Activated naive CD8-positive, alpha-beta T cell treated with anti-CD3 and anti-CD28 coated beads for 36 hours (primary cell): ENCODE results near the gene CCDC91. TPM values are rescaled to one million over a fixed set of nuclear protein-coding genes. Genes with fewer than 3 reads are reported as not detected.
A peak's percentile ranks its signal among the peaks of the same experiment; 100 is the strongest.
"Not testable (repeated sequence)": the region's sequence is repeated elsewhere in the genome, so short reads cannot be mapped to it uniquely, and the experiment has no call there.

Source experiments
- DNase-seq: peaks from one replicate; pipeline ENCODE4 v3.0.0; 2021
- H3K27ac Mint-ChIP-seq: one replicate; pipeline ENCODE4 v1.8.0; 2022; ENCODE audit warnings: mild to moderate bottlenecking, moderate library complexity, mixed read lengths
- H3K27me3 Mint-ChIP-seq: one replicate; pipeline ENCODE4 v1.8.0; 2022; ENCODE audit warnings: mild to moderate bottlenecking, mixed read lengths
- H3K36me3 Mint-ChIP-seq: one replicate; pipeline ENCODE4 v1.8.0; 2021; ENCODE audit warnings: mild to moderate bottlenecking, mixed read lengths
- H3K4me1 Mint-ChIP-seq: one replicate; pipeline ENCODE4 v1.8.0; 2021; ENCODE audit warnings: mixed read lengths
- H3K4me3 Mint-ChIP-seq: one replicate; pipeline ENCODE4 v1.8.0; 2022; ENCODE audit warnings: mild to moderate bottlenecking, moderate library complexity, mixed read lengths
- H3K9me3 Mint-ChIP-seq: one replicate; pipeline ENCODE4 v1.8.0; 2022; ENCODE audit warnings: mixed read lengths
- total RNA-seq, 2 experiments: library from RNA; stranded (reverse); gene quantifications; one replicate each; pipeline ENCODE4 v1.2.3, GENCODE V29; 2021

CCDC91 gene
- total RNA-seq, 2 experiments from 2014 or later = 18.7 to 24.1 TPM

DNA sequence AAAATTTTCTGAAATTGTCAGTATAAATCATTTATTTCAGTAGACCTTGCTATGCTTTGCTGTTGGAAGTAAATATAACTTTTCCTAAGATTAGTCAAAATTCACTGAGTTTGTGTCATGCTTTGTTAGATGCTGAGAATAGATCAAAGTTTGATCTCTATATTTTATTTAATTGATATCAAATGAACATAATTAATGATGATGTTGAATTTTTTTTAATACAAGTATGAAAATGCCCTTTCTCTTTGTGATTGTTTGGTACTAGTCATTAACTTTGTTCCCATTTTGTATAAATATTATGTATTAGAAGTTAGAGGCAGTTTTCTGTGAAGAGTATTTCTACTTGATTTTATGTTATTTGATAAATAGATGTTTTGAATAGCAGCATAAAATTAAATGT is 45.7 kb downstream of the CCDC91 start:
- DNase-seq = no peak
- no peaks in the 10 kb centered on the region for H3K27me3 Mint-ChIP-seq
- H3K36me3 Mint-ChIP-seq = peaks cover 23% of the 10 kb centered on the region
- no peak overlapping the region for H3K4me3 Mint-ChIP-seq
- peaks cover 41% of the 10 kb centered on the region for H3K4me1 Mint-ChIP-seq
- peaks cover 3% of the 10 kb centered on the region for H3K9me3 Mint-ChIP-seq
- no peak overlapping the region for H3K27ac Mint-ChIP-seq

DNA sequence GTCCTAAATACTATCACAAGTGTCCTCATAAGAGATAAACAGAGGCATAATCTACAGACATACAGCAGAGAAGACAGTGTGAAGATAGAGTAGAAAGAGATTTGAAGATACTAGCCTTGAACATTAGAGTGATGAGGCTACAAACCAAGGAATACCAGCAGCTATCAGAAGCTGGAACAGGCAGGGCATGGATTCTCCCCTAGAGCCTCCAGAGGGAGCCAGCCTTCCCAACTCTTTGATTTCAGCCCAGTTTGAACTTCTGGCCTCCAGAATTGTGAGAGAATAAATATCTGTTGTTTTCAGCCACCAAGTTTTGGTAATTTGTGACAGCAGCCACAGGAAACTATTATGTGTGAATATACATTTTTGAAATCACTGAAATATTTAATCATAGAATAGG is 47.2 kb downstream of the CCDC91 start:
- Mint-ChIP-seq H3K4me1 (peaks cover 37% of the 10 kb centered on the region), H3K9me3 (peaks cover 5% of the 10 kb centered on the region), H3K36me3 (peaks cover 25% of the 10 kb centered on the region), H3K27ac (no peak overlapping the region), H3K4me3 (no peak overlapping the region), H3K27me3 (no peaks in the 10 kb centered on the region)
- no peak for DNase-seq

DNA sequence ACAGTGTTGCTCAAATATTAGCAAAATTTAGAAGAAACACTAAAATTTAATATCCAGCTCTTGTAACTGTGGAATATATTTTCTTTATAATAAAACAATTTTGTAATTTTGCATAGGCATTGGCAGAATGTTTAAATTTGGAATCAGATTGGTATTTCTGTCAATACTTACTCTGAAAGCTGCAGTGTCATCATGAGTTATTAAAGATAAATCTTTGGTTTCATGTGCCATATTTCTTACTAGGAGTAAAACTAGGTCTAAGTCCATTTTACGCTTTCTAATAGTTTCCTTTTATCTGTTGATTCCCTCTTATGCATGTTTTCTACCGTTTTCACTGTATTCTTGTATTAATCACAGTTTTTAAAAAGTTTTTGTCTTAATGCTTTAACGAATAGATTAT is 49.7 kb downstream of the CCDC91 start:
- no peaks in the 10 kb centered on the region for H3K27me3 Mint-ChIP-seq
- no peak overlapping the region for H3K27ac Mint-ChIP-seq
- peaks cover 3% of the 10 kb centered on the region for H3K9me3 Mint-ChIP-seq
- peaks cover 33% of the 10 kb centered on the region for H3K36me3 Mint-ChIP-seq
- no peak overlapping the region for H3K4me3 Mint-ChIP-seq
- peaks cover 26% of the 10 kb centered on the region for H3K4me1 Mint-ChIP-seq
- DNase-seq = no peak

- Mint-ChIP-seq H3K27me3 (no peaks in the 10 kb centered on the region), H3K4me3 (no peak overlapping the region), H3K9me3 (peaks cover 3% of the 10 kb centered on the region), H3K4me1 (peaks cover 18% of the 10 kb centered on the region), H3K27ac (no peak overlapping the region), H3K36me3 (peaks cover 29% of the 10 kb centered on the region)
- no peak for DNase-seq
Observed at GRCh38 chr12:28240853-28241252, 50.6 kb downstream of the CCDC91 start.

GRCh38 chr12:28242129-28242495 is 51.9 kb downstream of the CCDC91 start:
- no peak for DNase-seq
- Mint-ChIP-seq H3K36me3 (peaks cover 34% of the 10 kb centered on the region), H3K4me1 (peaks cover 17% of the 10 kb centered on the region), H3K27ac (no peak overlapping the region), H3K27me3 (no peaks in the 10 kb centered on the region), H3K9me3 (peaks cover 5% of the 10 kb centered on the region), H3K4me3 (no peak overlapping the region)

- Mint-ChIP-seq H3K36me3 (peaks cover 29% of the 10 kb centered on the region), H3K4me3 (no peak overlapping the region), H3K9me3 (peaks cover 5% of the 10 kb centered on the region), H3K27me3 (no peaks in the 10 kb centered on the region), H3K27ac (no peak overlapping the region), H3K4me1 (peaks cover 15% of the 10 kb centered on the region)
- DNase-seq = no peak
Observed at GRCh38 chr12:28242496-28243309, 52.4 kb downstream of the CCDC91 start.

DNA sequence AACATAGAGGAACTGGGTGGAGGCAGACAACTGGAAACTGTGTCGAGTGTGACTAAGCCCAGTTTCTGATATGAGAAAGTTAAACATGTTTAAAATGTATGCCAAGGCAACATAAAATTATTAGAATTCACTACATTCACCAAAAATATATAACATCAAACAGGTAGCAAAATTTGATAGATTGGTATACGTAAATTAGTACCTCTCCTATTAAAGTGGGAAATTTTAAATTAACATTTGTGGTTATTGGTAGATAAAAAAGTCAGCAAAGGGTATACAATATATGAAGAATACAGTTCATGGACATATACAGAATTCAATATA is 53.0 kb downstream of the CCDC91 start:
- Mint-ChIP-seq H3K27me3 (no peaks in the 10 kb centered on the region), H3K4me1 (peaks cover 18% of the 10 kb centered on the region), H3K4me3 (no peak overlapping the region), H3K27ac (no peak overlapping the region), H3K36me3 (peaks cover 29% of the 10 kb centered on the region), H3K9me3 (peaks cover 5% of the 10 kb centered on the region)
- DNase-seq = no peak

- Mint-ChIP-seq H3K9me3 (peaks cover 8% of the 10 kb centered on the region), H3K36me3 (peaks cover 36% of the 10 kb centered on the region), H3K27ac (no peak overlapping the region), H3K4me3 (no peak overlapping the region), H3K27me3 (no peaks in the 10 kb centered on the region), H3K4me1 (peaks cover 49% of the 10 kb centered on the region)
- DNase-seq = no peak
Observed at GRCh38 chr12:28247806-28248205, 57.5 kb downstream of the CCDC91 start.

GRCh38 chr12:28248555-28249145 is 58.4 kb downstream of the CCDC91 start:
- H3K4me1 Mint-ChIP-seq = peaks cover 55% of the 10 kb centered on the region
- H3K4me3 Mint-ChIP-seq = no peak overlapping the region

GRCh38 chr12:28253161-28253641 is 62.9 kb downstream of the CCDC91 start:
- no peaks in the 10 kb centered on the region for H3K27me3 Mint-ChIP-seq
- peak overlapping the region; percentile 78 for H3K4me3 Mint-ChIP-seq
- H3K27ac Mint-ChIP-seq = peak overlapping the region; percentile 96
- peaks cover 26% of the 10 kb centered on the region for H3K36me3 Mint-ChIP-seq
- peaks cover 7% of the 10 kb centered on the region for H3K9me3 Mint-ChIP-seq
- H3K4me1 Mint-ChIP-seq = peaks cover 68% of the 10 kb centered on the region
- peak; percentile 44 for DNase-seq

More at GRCh38 chr12:28248555-28249145, 58.4 kb downstream of the CCDC91 start:
- H3K9me3 Mint-ChIP-seq = peaks cover 8% of the 10 kb centered on the region
- peak overlapping the region; percentile 76 for H3K27ac Mint-ChIP-seq
- no peak for DNase-seq
- H3K27me3 Mint-ChIP-seq = no peaks in the 10 kb centered on the region
- H3K36me3 Mint-ChIP-seq = peaks cover 32% of the 10 kb centered on the region

DNA sequence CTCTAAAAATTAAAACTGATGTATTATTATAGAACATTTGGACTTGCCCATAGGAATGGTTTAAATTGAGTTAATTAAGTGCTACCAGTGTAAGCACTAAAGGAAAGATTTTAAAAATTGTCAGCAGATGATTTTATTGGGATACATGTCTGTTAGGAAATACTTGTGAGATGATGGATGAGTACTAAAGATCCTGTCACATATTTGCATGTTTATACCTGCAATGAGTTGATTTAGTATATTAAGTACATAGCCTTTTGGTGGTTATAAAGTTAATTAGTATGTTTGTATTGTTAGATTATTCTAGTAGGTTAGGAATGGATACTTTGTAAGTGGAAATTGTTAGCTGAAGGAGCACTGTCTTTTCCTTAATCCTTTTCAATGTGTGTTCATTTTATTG is 67.2 kb downstream of the CCDC91 start:
- H3K27ac Mint-ChIP-seq = no peak overlapping the region
- H3K9me3 Mint-ChIP-seq = no peaks in the 10 kb centered on the region
- no peak for DNase-seq
- no peaks in the 10 kb centered on the region for H3K27me3 Mint-ChIP-seq
- no peak overlapping the region for H3K4me3 Mint-ChIP-seq
- H3K36me3 Mint-ChIP-seq = peaks cover 39% of the 10 kb centered on the region
- peaks cover 34% of the 10 kb centered on the region for H3K4me1 Mint-ChIP-seq

DNA sequence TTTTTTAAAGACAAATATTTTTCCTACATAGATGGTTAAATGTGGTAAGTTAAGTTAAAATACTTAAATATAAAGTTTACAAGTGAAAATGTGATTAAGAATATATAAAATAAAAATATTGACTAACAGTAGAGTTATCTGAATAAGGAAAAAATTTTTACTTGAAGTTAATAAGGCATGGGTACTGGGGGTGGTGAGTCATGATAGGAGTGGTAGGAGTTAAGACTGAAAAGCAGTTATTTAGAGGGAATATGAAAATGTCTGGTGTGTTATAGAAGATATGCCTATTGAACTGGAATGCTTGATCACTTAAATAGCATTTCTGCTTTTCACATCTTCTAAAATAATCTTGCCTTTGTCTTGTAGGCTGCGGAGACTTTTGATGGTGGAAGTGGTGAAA is 68.7 kb downstream of the CCDC91 start:
- peaks cover 18% of the 10 kb centered on the region for H3K4me1 Mint-ChIP-seq
- no peaks in the 10 kb centered on the region for H3K27me3 Mint-ChIP-seq
- H3K27ac Mint-ChIP-seq = no peak overlapping the region
- no peak overlapping the region for H3K4me3 Mint-ChIP-seq
- H3K36me3 Mint-ChIP-seq = peaks cover 41% of the 10 kb centered on the region
- no peak for DNase-seq
- H3K9me3 Mint-ChIP-seq = no peaks in the 10 kb centered on the region

DNA sequence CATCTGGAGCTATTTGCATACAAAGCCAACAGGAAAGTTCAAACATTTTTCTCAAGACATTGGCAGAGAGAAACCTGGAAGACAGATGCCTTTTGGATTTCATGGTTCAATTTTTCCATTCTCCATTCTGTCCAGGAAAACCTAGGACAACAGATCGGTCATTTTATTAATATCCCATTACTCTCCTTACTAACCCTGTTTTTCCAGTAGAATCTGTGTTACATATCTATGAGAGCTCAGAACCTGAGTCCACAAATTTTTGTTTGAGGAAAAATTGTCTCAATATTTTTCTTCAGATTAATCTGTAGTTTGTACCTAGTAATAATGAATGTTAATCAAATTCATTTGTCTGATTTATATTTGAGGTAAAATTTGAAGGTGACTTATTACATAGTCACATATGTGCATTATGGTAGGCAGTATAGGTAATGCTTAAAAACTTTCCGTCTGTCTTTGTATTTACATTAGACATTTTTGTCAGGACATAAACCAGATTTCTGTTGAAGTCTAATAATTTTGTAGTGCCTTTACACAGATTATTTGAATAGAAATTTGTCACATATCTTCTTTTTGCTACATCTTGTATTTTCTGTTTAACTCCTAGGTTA is 75.3 kb downstream of the CCDC91 start:
- H3K4me3 Mint-ChIP-seq = no peak overlapping the region
- peaks cover 4% of the 10 kb centered on the region for H3K4me1 Mint-ChIP-seq
- DNase-seq = no peak
- no peaks in the 10 kb centered on the region for H3K27me3 Mint-ChIP-seq
- H3K27ac Mint-ChIP-seq = no peak overlapping the region
- H3K36me3 Mint-ChIP-seq = peaks cover 50% of the 10 kb centered on the region
- peaks cover 11% of the 10 kb centered on the region for H3K9me3 Mint-ChIP-seq

DNA sequence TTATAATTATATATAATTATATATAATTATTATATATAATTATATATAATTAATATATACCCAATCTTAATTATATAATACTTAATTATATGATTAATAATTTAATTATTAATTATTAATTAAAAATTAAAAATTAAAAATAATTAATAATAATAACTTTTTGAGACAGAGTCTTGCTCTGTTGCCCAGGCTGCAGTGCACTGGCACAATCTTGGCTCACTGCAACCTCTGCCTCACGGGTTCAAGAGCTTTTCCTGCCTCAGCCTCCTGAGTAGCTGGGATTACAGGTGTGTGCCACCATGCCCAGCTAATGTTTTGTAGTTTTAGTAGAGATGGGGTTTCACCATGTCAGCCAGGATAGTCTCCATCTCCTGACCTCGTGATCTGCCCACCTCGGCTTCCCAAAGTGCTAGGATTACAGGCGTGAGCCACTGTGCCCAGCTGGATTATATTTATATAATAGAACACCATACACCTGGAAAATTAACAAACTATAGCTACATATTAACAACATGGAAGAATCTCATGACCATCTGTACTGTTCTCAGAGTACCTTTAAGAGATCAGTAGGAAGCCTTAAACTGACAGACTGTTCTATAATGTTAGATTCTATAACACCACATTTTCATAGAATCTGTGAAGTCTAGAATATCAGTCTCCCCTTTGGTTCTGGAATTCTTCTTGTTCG is 77.8 kb downstream of the CCDC91 start:
- DNase-seq, H3K27ac Mint-ChIP-seq: not testable (repeated sequence)

DNA sequence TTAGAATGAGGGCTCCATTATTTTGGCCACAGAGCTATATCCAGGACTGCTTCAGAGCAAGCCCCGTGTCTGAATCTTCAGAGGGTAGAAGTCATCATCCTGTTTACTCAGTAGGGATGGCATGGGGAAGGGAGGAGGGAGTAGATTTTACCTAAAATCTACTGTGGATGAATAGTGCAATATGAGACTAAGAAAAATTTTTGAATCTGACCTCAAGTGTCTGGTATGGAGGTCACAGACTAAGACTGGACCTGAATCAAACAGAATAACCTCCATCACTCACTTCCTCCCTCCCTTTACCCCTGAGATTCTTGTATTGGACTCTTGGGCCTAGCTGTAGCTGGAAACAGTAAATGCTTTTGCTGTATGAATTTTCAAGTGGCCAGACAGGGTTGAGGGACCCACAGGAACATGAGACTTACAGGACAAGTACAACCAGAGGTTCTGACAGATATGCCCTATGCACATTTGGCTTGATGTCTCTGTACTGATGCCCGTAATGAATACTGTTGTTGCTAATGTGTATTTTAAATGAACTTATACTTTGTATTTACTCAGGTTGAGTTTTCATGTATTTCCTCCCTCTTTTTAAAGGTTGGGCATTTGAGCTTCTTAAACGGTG is 78.5 kb downstream of the CCDC91 start:
- Mint-ChIP-seq H3K4me3 (no peak overlapping the region), H3K4me1 (peaks cover 4% of the 10 kb centered on the region), H3K9me3 (peaks cover 24% of the 10 kb centered on the region), H3K27ac (no peak overlapping the region), H3K27me3 (no peaks in the 10 kb centered on the region), H3K36me3 (peaks cover 45% of the 10 kb centered on the region)
- DNase-seq = no peak

More for the DNA sequence above, 77.8 kb downstream of the CCDC91 start:
- H3K36me3 Mint-ChIP-seq = peaks cover 46% of the 10 kb centered on the region
- peaks cover 24% of the 10 kb centered on the region for H3K9me3 Mint-ChIP-seq
- H3K4me1 Mint-ChIP-seq, H3K27me3 Mint-ChIP-seq, H3K4me3 Mint-ChIP-seq: not testable (repeated sequence)
